ENCODE measurements around the gene APOBEC4.
"Not testable (repeated sequence)": the region's sequence is repeated elsewhere in the genome, so short reads cannot be mapped to it uniquely, and the experiment has no call there.

Gene APOBEC4

GRCh38 chr1:183688341-183689060, 35.4 kb upstream of the APOBEC4 start:
- no peak for DNase-seq (ENCODE audit: extremely low spot score)
- POLR2A ChIA-PET: no interaction called here
- CTCF ChIA-PET: no interaction called here
- no peak for TF ChIP-seq PKNOX1 (IDR thresholded peaks at IDR 0.05)
- TF ChIP-seq FOXA1 (IDR thresholded peaks at IDR 0.05): no peak
- no peak for TF ChIP-seq LEF1 (IDR thresholded peaks at IDR 0.05; ENCODE audit: borderline replicate concordance)
- TF ChIP-seq L3MBTL2 (conservative IDR thresholded peaks at IDR 0.05): no peak
- no peak for TF ChIP-seq HDGF (IDR thresholded peaks at IDR 0.05; ENCODE audit: borderline replicate concordance)
- TF ChIP-seq BHLHE40 (IDR thresholded peaks at IDR 0.05; ENCODE audit: borderline replicate concordance): no peak
- TF ChIP-seq FOXM1 (IDR thresholded peaks at IDR 0.05; ENCODE audit: borderline replicate concordance): no peak
- no peak for TF ChIP-seq NFRKB (IDR thresholded peaks at IDR 0.05)
- TF ChIP-seq TARDBP (IDR thresholded peaks at IDR 0.05): no peak
- no peak for TF ChIP-seq FOXK2 (IDR thresholded peaks at IDR 0.05)
- TF ChIP-seq CTBP1 (IDR thresholded peaks at IDR 0.05; ENCODE audit: borderline replicate concordance): no peak
- no peak for TF ChIP-seq ELF4 (IDR thresholded peaks at IDR 0.05)
- TF ChIP-seq SP1 (IDR thresholded peaks at IDR 0.05): no peak
- no peak for TF ChIP-seq ARNT (IDR thresholded peaks at IDR 0.05)
- no peak for TF ChIP-seq SUZ12 (IDR thresholded peaks at IDR 0.05)
- no peak for TF ChIP-seq ZNF384 (IDR thresholded peaks at IDR 0.05)

GRCh38 chr1:183687546-183688304, 34.6 kb upstream of the APOBEC4 start:
- DNase-seq (ENCODE audit: extremely low spot score): no peak
- no peak for TF ChIP-seq SUZ12 (IDR thresholded peaks at IDR 0.05)
- ChIA-PET POLR2A (no interaction called here), CTCF (no interaction called here)

GRCh38 chr1:183686229-183686628, 33.1 kb upstream of the APOBEC4 start:
- CTCF ChIA-PET: interaction anchor here (1.0 to 2.1 kb wide), 3 partner anchors 11 to 31 kb away, joined by 3 to 22 read pairs (median 17); no protein-coding TSS in a partner anchor
- POLR2A ChIA-PET: no interaction called here
- DNase-seq (ENCODE audit: extremely low spot score): no peak
- TF ChIP-seq ELF4 (IDR thresholded peaks at IDR 0.05) (no peak), BHLHE40 (IDR thresholded peaks at IDR 0.05; ENCODE audit: borderline replicate concordance) (no peak), FOXA1 (IDR thresholded peaks at IDR 0.05) (no peak), FOXK2 (IDR thresholded peaks at IDR 0.05) (no peak), L3MBTL2 (conservative IDR thresholded peaks at IDR 0.05) (no peak), PKNOX1 (IDR thresholded peaks at IDR 0.05) (no peak), SP1 (IDR thresholded peaks at IDR 0.05) (no peak), ARNT (IDR thresholded peaks at IDR 0.05) (no peak), FOXM1 (IDR thresholded peaks at IDR 0.05; ENCODE audit: borderline replicate concordance) (no peak)

- no peak for TF ChIP-seq PKNOX1 (IDR thresholded peaks at IDR 0.05)
- TF ChIP-seq SP1 (IDR thresholded peaks at IDR 0.05): no peak
- no peak for TF ChIP-seq TARDBP (IDR thresholded peaks at IDR 0.05)
- TF ChIP-seq HDGF (IDR thresholded peaks at IDR 0.05; ENCODE audit: borderline replicate concordance): no peak
- TF ChIP-seq FOXK2 (IDR thresholded peaks at IDR 0.05): no peak
- no peak for TF ChIP-seq ELF4 (IDR thresholded peaks at IDR 0.05)
- TF ChIP-seq SUZ12 (IDR thresholded peaks at IDR 0.05): no peak
- no peak for TF ChIP-seq L3MBTL2 (conservative IDR thresholded peaks at IDR 0.05)
- TF ChIP-seq FOXA1 (IDR thresholded peaks at IDR 0.05): no peak
- no peak for TF ChIP-seq BHLHE40 (IDR thresholded peaks at IDR 0.05; ENCODE audit: borderline replicate concordance)
- no peak for TF ChIP-seq NFRKB (IDR thresholded peaks at IDR 0.05)
- TF ChIP-seq LEF1 (IDR thresholded peaks at IDR 0.05; ENCODE audit: borderline replicate concordance): no peak
- TF ChIP-seq ZNF384 (IDR thresholded peaks at IDR 0.05): no peak
- TF ChIP-seq CTBP1 (IDR thresholded peaks at IDR 0.05; ENCODE audit: borderline replicate concordance): no peak
- TF ChIP-seq FOXM1 (IDR thresholded peaks at IDR 0.05; ENCODE audit: borderline replicate concordance): no peak
- TF ChIP-seq ARNT (IDR thresholded peaks at IDR 0.05): no peak
- POLR2A ChIA-PET: interaction anchor here (0.8 kb wide), 1 partner anchor 29 kb away, joined by 3 read pairs; no protein-coding TSS in a partner anchor
- DNase-seq (ENCODE audit: extremely low spot score): peak; percentile 78
Observed at GRCh38 chr1:183685112-183685713, 32.1 kb upstream of the APOBEC4 start.

GRCh38 chr1:183679363-183679762, 26.2 kb upstream of the APOBEC4 start:
- CTCF ChIA-PET; POLR2A ChIA-PET; DNase-seq (ENCODE audit: extremely low spot score): not testable (repeated sequence)

More at GRCh38 chr1:183685112-183685713, 32.1 kb upstream of the APOBEC4 start:
- CTCF ChIA-PET: interaction anchor here (0.6 to 2.4 kb wide), 15 partner anchors 9 to 404 kb away, joined by 3 to 22 read pairs (median 4); partner anchors contain the start of gene APOBEC4

- no peak for DNase-seq (ENCODE audit: extremely low spot score)
- TF ChIP-seq CTBP1 (IDR thresholded peaks at IDR 0.05; ENCODE audit: borderline replicate concordance): no peak
- no peak for TF ChIP-seq ELF4 (IDR thresholded peaks at IDR 0.05)
- ChIA-PET POLR2A (no interaction called here), CTCF (no interaction called here)
Observed at GRCh38 chr1:183678819-183679218, 25.7 kb upstream of the APOBEC4 start.
